ENCODE measurements around the gene SPEN. TPM values are rescaled to one million over a fixed set of nuclear protein-coding genes. Genes with fewer than 3 reads are reported as not detected.
"Not testable (repeated sequence)": the region's sequence is repeated elsewhere in the genome, so short reads cannot be mapped to it uniquely, and the experiment has no call there.

SPEN gene
- total RNA-seq, 1 donor from 2014 or later = 55.2 TPM

- H3K36me3 ChIP-seq = no peaks in the 10 kb centered on the region
- intact Hi-C loops (cut with DNase I) = loop anchor here (5.0 kb wide), 1 partner anchor 250 kb away; no protein-coding TSS in a partner anchor
- TF ChIP-seq POLR2AphosphoS5 (IDR thresholded peaks at IDR 0.05; ENCODE audit: insufficient read depth in 1 of 2, low read depth in 1 of 2) (no peak), CTCF (IDR thresholded peaks at IDR 0.05) (no peak), POLR2A (IDR thresholded peaks at IDR 0.05) (no peak)
- H3K27ac ChIP-seq = no peak overlapping the region
- peaks cover 34% of the 10 kb centered on the region for H3K4me1 ChIP-seq
- no peaks in the 10 kb centered on the region for H3K27me3 ChIP-seq
- DNase-seq (ENCODE audit: extremely low spot score in 2 of 2) = no peak
- H3K9me3 ChIP-seq = no peaks in the 10 kb centered on the region
- H3K4me3 ChIP-seq = no peak overlapping the region
Observed at GRCh38 chr1:15802234-15802965, 45.1 kb upstream of the SPEN start.

- no peaks in the 10 kb centered on the region for H3K27me3 ChIP-seq
- H3K9me3 ChIP-seq = no peaks in the 10 kb centered on the region
- peaks cover 26% of the 10 kb centered on the region for H3K4me1 ChIP-seq
- no peaks in the 10 kb centered on the region for H3K36me3 ChIP-seq
- intact Hi-C loops (cut with DNase I) = loop anchor here (5.0 kb wide), 1 partner anchor 249 kb away; no protein-coding TSS in a partner anchor
- H3K27ac ChIP-seq = no peak overlapping the region
- TF ChIP-seq CTCF (IDR thresholded peaks at IDR 0.05) (peak in 1 of 3 experiments; percentile 22), POLR2AphosphoS5 (IDR thresholded peaks at IDR 0.05; ENCODE audit: insufficient read depth in 1 of 2, low read depth in 1 of 2) (no peak), POLR2A (IDR thresholded peaks at IDR 0.05) (no peak)
- no peak overlapping the region for H3K4me3 ChIP-seq
- no peak for DNase-seq (ENCODE audit: extremely low spot score in 2 of 2)
Observed at GRCh38 chr1:15803380-15803779, 44.1 kb upstream of the SPEN start.

- no peak overlapping the region for H3K27ac ChIP-seq
- H3K9me3 ChIP-seq = no peaks in the 10 kb centered on the region
- no peaks in the 10 kb centered on the region for H3K27me3 ChIP-seq
- DNase-seq (ENCODE audit: extremely low spot score in 2 of 2) = no peak
- peaks cover 21% of the 10 kb centered on the region for H3K4me1 ChIP-seq
- H3K4me3 ChIP-seq = no peak overlapping the region
- intact Hi-C loops (cut with DNase I) = loop anchor here (2.0 to 5.0 kb wide), 2 partner anchors 55 to 248 kb away; no protein-coding TSS in a partner anchor
- TF ChIP-seq POLR2AphosphoS5 (IDR thresholded peaks at IDR 0.05; ENCODE audit: insufficient read depth in 1 of 2, low read depth in 1 of 2) (no peak), POLR2A (IDR thresholded peaks at IDR 0.05) (no peak), CTCF (IDR thresholded peaks at IDR 0.05) (no peak)
- H3K36me3 ChIP-seq = no peaks in the 10 kb centered on the region
Observed at GRCh38 chr1:15804060-15804459, 43.4 kb upstream of the SPEN start.

- TF ChIP-seq POLR2AphosphoS5 (IDR thresholded peaks at IDR 0.05; ENCODE audit: insufficient read depth in 1 of 2, low read depth in 1 of 2) (no peak), POLR2A (IDR thresholded peaks at IDR 0.05) (no peak), CTCF (IDR thresholded peaks at IDR 0.05) (no peak)
- Histone ChIP-seq H3K4me3 (no peak overlapping the region), H3K4me1 (no peaks in the 10 kb centered on the region), H3K27me3 (no peaks in the 10 kb centered on the region), H3K27ac (no peak overlapping the region), H3K9me3 (no peaks in the 10 kb centered on the region), H3K36me3 (no peaks in the 10 kb centered on the region)
- no peak for DNase-seq (ENCODE audit: extremely low spot score in 2 of 2)
- intact Hi-C loops (cut with DNase I) = no loop called here
Observed at GRCh38 chr1:15807121-15807520, 40.4 kb upstream of the SPEN start.

- intact Hi-C loops (cut with DNase I) = not testable (repeated sequence)
Observed at GRCh38 chr1:15807549-15807948, 40.0 kb upstream of the SPEN start, which contains the start of gene UQCRHL. Gene UQCRHL, minus strand, starts transcription at chr1:15807649. Its CDS starts 0 bp downstream, at chr1:15807649.

More at GRCh38 chr1:15807549-15807948, 40.0 kb upstream of the SPEN start, which contains the start of gene UQCRHL:
- H3K27ac ChIP-seq; H3K27me3 ChIP-seq; H3K4me1 ChIP-seq; H3K4me3 ChIP-seq; H3K9me3 ChIP-seq; H3K36me3 ChIP-seq; DNase-seq (ENCODE audit: extremely low spot score in 2 of 2): not testable (repeated sequence)

Data from vagina (tissue), 2 donors.